ENCODE results near the gene WDTC1. TPM values are rescaled to one million over a fixed set of nuclear protein-coding genes. Genes with fewer than 3 reads are reported as not detected.

WDTC1 gene
- total RNA-seq, 1 donor from 2014 or later = 28.6 TPM

DNA sequence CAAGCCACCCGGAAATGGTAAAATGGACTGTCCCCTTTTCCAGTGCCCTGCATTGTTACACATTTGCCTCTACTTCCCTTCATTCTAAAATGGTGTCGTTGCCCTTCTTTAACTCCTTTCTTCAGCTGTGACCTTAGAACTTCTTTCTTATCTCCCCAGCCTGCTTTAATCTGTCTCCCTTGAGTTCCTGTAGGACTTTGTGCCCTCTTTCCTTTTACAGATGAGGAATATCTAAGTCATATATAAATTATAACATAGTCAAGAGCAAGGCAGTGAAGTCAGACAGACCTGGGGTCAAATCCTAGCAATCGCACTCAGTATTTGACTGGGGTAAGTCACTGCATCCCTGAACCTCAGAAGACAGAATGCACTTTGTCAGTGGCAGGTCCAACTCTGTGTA lies 56.1 kb downstream of the WDTC1 start:
- H3K36me3 ChIP-seq (ENCODE audit: control insufficient read depth, insufficient read depth, low read length) = no peaks in the 10 kb centered on the region
- DNase-seq (ENCODE audit: low read depth) = no peak
- H3K4me3 ChIP-seq (ENCODE audit: low read depth, low read length) = no peak overlapping the region
- no peaks in the 10 kb centered on the region for H3K27me3 ChIP-seq (ENCODE audit: control insufficient read depth, insufficient read depth, low read length)
- TF ChIP-seq, protein P1, sequence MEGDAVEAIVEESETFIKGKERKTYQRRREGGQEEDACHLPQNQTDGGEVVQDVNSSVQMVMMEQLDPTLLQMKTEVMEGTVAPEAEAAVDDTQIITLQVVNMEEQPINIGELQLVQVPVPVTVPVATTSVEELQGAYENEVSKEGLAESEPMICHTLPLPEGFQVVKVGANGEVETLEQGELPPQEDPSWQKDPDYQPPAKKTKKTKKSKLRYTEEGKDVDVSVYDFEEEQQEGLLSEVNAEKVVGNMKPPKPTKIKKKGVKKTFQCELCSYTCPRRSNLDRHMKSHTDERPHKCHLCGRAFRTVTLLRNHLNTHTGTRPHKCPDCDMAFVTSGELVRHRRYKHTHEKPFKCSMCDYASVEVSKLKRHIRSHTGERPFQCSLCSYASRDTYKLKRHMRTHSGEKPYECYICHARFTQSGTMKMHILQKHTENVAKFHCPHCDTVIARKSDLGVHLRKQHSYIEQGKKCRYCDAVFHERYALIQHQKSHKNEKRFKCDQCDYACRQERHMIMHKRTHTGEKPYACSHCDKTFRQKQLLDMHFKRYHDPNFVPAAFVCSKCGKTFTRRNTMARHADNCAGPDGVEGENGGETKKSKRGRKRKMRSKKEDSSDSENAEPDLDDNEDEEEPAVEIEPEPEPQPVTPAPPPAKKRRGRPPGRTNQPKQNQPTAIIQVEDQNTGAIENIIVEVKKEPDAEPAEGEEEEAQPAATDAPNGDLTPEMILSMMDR (IDR thresholded peaks at IDR 0.05; ENCODE audit: insufficient read depth, low read length, poor library complexity, severe bottlenecking) = no peak

DNA sequence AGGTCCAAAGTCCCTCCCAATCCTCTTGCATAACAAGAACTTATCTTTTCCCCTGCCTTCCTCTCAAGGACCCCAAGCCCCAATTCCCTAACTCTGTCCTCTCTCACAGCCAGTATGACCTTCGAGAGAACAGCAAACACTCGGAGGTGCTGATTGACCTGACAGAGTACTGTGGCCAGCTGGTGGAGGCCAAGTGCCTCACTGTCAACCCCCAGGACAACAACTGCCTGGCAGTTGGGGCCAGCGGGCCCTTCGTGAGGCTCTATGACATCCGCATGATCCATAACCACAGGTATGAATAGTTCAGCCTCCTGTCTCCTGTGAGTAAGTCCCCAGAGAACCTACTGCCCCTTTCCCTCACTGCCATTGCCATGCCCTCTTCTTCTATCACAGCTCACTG lies 57.7 kb downstream of the WDTC1 start:
- TF ChIP-seq, protein P1 (IDR thresholded peaks at IDR 0.05; ENCODE audit: insufficient read depth, low read length, poor library complexity, severe bottlenecking) = no peak
- no peak for DNase-seq (ENCODE audit: low read depth)
- no peaks in the 10 kb centered on the region for H3K36me3 ChIP-seq (ENCODE audit: control insufficient read depth, insufficient read depth, low read length)
- H3K4me3 ChIP-seq (ENCODE audit: low read depth, low read length) = no peak overlapping the region
- no peaks in the 10 kb centered on the region for H3K27me3 ChIP-seq (ENCODE audit: control insufficient read depth, insufficient read depth, low read length)

DNA sequence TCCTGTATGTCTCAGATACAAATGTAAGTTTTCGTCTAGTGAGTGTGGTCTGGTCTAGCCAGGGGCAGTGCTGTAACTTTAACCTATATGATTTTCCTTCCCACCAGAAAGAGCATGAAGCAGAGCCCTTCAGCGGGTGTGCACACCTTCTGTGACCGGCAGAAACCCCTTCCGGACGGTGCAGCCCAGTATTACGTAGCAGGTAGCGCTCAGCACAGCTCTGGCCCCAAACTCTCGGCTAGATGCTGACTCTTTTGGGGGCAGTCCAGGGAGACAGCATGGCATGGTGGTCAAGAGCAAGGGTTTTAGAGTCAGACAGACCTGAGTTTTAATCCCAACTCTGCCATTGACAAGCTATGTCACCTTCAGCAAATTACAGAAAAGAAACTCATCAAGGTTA lies 59.5 kb downstream of the WDTC1 start:
- Histone ChIP-seq H3K27me3 (ENCODE audit: control insufficient read depth, insufficient read depth, low read length) (no peaks in the 10 kb centered on the region), H3K4me3 (ENCODE audit: low read depth, low read length) (no peak overlapping the region), H3K36me3 (ENCODE audit: control insufficient read depth, insufficient read depth, low read length) (no peaks in the 10 kb centered on the region)
- no peak for DNase-seq (ENCODE audit: low read depth)
- TF ChIP-seq, protein P1 (IDR thresholded peaks at IDR 0.05; ENCODE audit: insufficient read depth, low read length, poor library complexity, severe bottlenecking) = no peak

DNA sequence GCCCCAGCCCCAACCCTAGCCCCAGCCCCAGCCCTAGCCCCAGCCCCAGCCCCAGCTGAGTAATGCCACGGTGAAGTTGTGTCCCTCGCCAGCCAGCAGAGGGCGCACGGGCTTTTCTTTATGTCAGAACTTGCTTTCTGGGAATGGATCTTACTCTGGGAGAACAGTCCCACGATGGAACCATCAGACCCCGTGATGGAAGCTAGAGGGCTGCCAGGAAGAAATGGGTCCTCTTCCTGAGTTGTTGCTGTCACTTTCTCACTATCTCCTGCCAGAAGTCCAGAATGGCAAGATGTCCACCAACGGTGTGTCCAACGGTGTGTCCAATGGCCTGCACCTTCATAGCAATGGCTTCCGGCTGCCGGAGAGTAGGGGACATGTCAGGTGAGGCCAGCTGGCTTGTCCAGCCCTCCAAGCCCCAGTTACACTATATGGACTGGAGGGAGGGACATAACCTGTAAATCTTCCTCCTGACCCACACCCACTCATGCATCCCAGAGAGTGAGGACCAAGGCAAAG lies 62.4 kb downstream of the WDTC1 start:
- Histone ChIP-seq H3K4me3 (ENCODE audit: low read depth, low read length) (no peak overlapping the region), H3K27me3 (ENCODE audit: control insufficient read depth, insufficient read depth, low read length) (no peaks in the 10 kb centered on the region), H3K36me3 (ENCODE audit: control insufficient read depth, insufficient read depth, low read length) (no peaks in the 10 kb centered on the region)
- TF ChIP-seq, protein P1 (IDR thresholded peaks at IDR 0.05; ENCODE audit: insufficient read depth, low read length, poor library complexity, severe bottlenecking) = peak; percentile 82
- peak; percentile 9 for DNase-seq (ENCODE audit: low read depth)

DNA sequence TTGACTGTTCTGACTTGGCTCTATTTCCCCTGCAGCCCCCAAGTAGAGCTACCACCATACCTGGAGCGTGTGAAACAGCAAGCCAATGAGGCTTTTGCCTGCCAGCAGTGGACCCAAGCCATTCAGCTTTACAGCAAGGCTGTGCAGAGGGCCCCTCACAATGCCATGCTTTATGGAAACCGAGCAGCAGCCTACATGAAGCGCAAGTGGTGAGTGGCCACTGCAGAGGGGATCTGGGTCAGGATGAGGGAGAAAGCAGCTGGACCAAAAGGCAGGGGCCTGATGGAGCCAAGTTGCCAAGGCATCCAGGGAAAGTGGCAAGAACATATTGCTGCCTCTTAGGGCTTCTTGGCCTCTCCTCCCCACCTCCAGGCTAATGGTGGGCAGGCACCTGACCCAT lies 63.5 kb downstream of the WDTC1 start:
- Histone ChIP-seq H3K27me3 (ENCODE audit: control insufficient read depth, insufficient read depth, low read length) (no peaks in the 10 kb centered on the region), H3K36me3 (ENCODE audit: control insufficient read depth, insufficient read depth, low read length) (no peaks in the 10 kb centered on the region), H3K4me3 (ENCODE audit: low read depth, low read length) (no peak overlapping the region)
- TF ChIP-seq, protein P1 (IDR thresholded peaks at IDR 0.05; ENCODE audit: insufficient read depth, low read length, poor library complexity, severe bottlenecking) = no peak
- no peak for DNase-seq (ENCODE audit: low read depth)

DNA sequence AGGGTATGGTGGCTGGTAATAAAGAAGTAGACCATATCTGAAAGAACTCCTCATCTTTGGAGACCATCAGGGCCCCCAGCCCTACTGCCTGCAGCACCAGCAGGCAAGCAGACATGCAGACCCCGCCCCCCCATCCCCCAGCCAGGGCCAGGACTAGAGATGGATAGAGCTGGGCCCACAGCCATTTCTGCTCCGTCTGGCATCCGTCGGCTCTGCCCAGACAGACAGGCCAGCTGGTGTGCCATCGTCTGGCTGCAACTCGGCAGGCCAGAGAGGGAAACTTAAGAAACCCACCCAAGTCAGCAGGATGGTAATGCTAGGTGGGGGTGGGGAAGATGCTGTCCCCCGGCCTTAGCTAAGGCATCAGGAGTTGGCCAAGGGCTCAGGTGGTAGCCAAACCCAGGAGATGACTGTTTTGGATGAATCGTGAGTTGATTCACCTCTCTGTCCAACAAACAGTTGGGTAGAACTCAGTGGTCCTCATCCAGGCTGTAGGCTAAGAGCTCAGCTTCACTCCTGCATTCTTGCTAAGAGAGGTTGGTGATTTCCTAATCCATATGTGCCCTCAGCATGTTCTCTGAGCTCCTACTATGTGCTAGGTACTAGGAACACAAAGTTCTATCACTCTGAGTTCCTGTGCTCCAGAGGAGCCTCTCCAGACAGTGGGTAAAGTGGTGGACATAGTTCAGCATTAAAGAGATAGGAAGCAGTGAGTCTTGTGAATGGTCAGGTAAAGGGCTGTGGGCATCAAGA lies 64.4 kb downstream of the WDTC1 start:
- no peak for DNase-seq (ENCODE audit: low read depth)
- Histone ChIP-seq H3K36me3 (ENCODE audit: control insufficient read depth, insufficient read depth, low read length) (no peaks in the 10 kb centered on the region), H3K27me3 (ENCODE audit: control insufficient read depth, insufficient read depth, low read length) (no peaks in the 10 kb centered on the region), H3K4me3 (ENCODE audit: low read depth, low read length) (no peak overlapping the region)
- TF ChIP-seq, protein P1 (IDR thresholded peaks at IDR 0.05; ENCODE audit: insufficient read depth, low read length, poor library complexity, severe bottlenecking) = no peak

Data from kidney epithelial cell (primary cell).